Measurements from ENCODE around the gene KCNT2. TPM values are rescaled to one million over a fixed set of nuclear protein-coding genes. Genes with fewer than 3 reads are reported as not detected.

KCNT2 gene
- total and polyA plus RNA-seq, 10 of the 15 experiments (the other 5 are each of a cell fraction or from before 2014, with no cell fraction given) = not detected

DNA sequence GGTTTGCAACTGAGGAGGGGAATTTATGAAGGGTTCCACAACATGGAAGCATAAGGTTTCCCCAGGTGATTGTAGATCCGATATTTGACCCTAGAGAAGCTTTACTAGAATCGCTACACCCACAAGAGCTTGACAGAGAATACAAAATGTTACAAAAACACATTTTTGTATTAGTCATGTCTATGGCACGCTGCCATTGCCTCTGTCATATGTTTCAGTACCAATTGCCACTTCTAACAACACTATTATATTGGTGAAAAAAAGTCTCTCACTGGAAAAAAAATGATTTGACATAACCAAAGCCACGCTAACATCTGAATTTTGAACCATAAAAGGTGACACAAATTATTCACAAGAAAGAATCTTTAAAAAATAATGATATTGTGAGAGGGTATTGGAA lies 214.5 kb downstream of the KCNT2 start:
- no peak for DNase-seq (ENCODE audit: low read depth, low spot score)
- ChIA-PET RAD21 (ENCODE audit: unreplicated experiment) (no interaction called here), CTCF (interaction anchor here (0.6 to 2.8 kb wide), 3 partner anchors 10 to 100 kb away, joined by 3 to 8 read pairs (median 4); no protein-coding TSS in a partner anchor), SMC1A (ENCODE audit: uncharacterized antibody, unreplicated experiment) (interaction anchor here (1.0 kb wide), 1 partner anchor 23 kb away, joined by 3 read pairs; no protein-coding TSS in a partner anchor), POLR2A (no interaction called here)
- Histone ChIP-seq H3K4me3 (no peak overlapping the region), H3K4me1 (ENCODE audit: control insufficient read depth, insufficient read depth, low read length) (no peaks in the 10 kb centered on the region), H2AFZ (ENCODE audit: control insufficient read depth, low read depth, low read length) (no peak overlapping the region), H3K79me2 (ENCODE audit: control insufficient read depth, insufficient read depth, low read length) (no peaks in the 10 kb centered on the region), H3K9ac (ENCODE audit: control insufficient read depth, insufficient read depth, low read length) (no peak overlapping the region), H3K36me3 (ENCODE audit: control insufficient read depth in 2 of 2, insufficient read depth in 2 of 2, low read length in 1 of 2) (no peaks in the 10 kb centered on the region), H3K27me3 (replicated peaks in 1 of 2; ENCODE audit: control insufficient read depth in 2 of 2, insufficient read depth in 2 of 2, low read length in 1 of 2) (no peaks in the 10 kb centered on the region), H4K20me1 (ENCODE audit: control insufficient read depth, insufficient read depth) (no peaks in the 10 kb centered on the region), H3K9me3 (replicated peaks; ENCODE audit: control insufficient read depth, insufficient read depth, low read length) (no peaks in the 10 kb centered on the region), H3K4me2 (ENCODE audit: control insufficient read depth, insufficient read depth) (no peak overlapping the region), H3K27ac (ENCODE audit: control insufficient read depth, insufficient read depth) (no peak overlapping the region)
- BruUV-seq (replicated peaks) = no TSS peak
- in situ Hi-C loops (cut with MboI) (no loop called here), intact Hi-C loops (cut with micrococcal nuclease; ENCODE audit: unreplicated experiment) (no loop called here)
- 12% methylated on average over 4 of the region's 4 CpGs for WGBS (ENCODE audit: insufficient coverage, insufficient replicate concordance, low lambda C conversion rate, missing lambda C conversion rate)
- ATAC-seq = no peak
- no peak for FAIRE-seq
- no peak for TF ChIP-seq CREB1 (IDR thresholded peaks at IDR 0.05; ENCODE audit: low read depth)
- TF ChIP-seq SREBF1 (IDR thresholded peaks at IDR 0.05; ENCODE audit: low read length) = no peak
- no peak for TF ChIP-seq ESRRA (IDR thresholded peaks at IDR 0.05; ENCODE audit: low read length)
- TF ChIP-seq RUNX3 (IDR thresholded peaks at IDR 0.05; ENCODE audit: low read length) = no peak
- no peak for TF ChIP-seq SRF (IDR thresholded peaks at IDR 0.05; ENCODE audit: low read depth in 2 of 2, low read length in 2 of 2)
- TF ChIP-seq, protein P1, sequence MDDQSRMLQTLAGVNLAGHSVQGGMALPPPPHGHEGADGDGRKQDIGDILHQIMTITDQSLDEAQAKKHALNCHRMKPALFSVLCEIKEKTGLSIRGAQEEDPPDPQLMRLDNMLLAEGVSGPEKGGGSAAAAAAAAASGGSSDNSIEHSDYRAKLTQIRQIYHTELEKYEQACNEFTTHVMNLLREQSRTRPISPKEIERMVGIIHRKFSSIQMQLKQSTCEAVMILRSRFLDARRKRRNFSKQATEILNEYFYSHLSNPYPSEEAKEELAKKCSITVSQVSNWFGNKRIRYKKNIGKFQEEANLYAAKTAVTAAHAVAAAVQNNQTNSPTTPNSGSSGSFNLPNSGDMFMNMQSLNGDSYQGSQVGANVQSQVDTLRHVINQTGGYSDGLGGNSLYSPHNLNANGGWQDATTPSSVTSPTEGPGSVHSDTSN (IDR thresholded peaks at IDR 0.05; ENCODE audit: insufficient replicate concordance, low read depth, low read length) = no peak
- TF ChIP-seq, protein P2, sequence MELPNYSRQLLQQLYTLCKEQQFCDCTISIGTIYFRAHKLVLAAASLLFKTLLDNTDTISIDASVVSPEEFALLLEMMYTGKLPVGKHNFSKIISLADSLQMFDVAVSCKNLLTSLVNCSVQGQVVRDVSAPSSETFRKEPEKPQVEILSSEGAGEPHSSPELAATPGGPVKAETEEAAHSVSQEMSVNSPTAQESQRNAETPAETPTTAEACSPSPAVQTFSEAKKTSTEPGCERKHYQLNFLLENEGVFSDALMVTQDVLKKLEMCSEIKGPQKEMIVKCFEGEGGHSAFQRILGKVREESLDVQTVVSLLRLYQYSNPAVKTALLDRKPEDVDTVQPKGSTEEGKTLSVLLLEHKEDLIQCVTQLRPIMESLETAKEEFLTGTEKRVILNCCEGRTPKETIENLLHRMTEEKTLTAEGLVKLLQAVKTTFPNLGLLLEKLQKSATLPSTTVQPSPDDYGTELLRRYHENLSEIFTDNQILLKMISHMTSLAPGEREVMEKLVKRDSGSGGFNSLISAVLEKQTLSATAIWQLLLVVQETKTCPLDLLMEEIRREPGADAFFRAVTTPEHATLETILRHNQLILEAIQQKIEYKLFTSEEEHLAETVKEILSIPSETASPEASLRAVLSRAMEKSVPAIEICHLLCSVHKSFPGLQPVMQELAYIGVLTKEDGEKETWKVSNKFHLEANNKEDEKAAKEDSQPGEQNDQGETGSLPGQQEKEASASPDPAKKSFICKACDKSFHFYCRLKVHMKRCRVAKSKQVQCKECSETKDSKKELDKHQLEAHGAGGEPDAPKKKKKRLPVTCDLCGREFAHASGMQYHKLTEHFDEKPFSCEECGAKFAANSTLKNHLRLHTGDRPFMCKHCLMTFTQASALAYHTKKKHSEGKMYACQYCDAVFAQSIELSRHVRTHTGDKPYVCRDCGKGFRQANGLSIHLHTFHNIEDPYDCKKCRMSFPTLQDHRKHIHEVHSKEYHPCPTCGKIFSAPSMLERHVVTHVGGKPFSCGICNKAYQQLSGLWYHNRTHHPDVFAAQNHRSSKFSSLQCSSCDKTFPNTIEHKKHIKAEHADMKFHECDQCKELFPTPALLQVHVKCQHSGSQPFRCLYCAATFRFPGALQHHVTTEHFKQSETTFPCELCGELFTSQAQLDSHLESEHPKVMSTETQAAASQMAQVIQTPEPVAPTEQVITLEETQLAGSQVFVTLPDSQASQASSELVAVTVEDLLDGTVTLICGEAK (IDR thresholded peaks at IDR 0.05; ENCODE audit: borderline replicate concordance) = no peak
- TF ChIP-seq CEBPZ (IDR thresholded peaks at IDR 0.05; ENCODE audit: low read depth, low read length) = no peak
- no peak for TF ChIP-seq SMARCA5 (IDR thresholded peaks at IDR 0.05)
- no peak for TF ChIP-seq ZSCAN29 (IDR thresholded peaks at IDR 0.05)
- no peak for TF ChIP-seq MEF2B (IDR thresholded peaks at IDR 0.05; ENCODE audit: partially characterized antibody, poor library complexity, severe bottlenecking)
- TF ChIP-seq ZNF384 (IDR thresholded peaks at IDR 0.05; ENCODE audit: borderline replicate concordance, low read depth, low read length) = no peak
- no peak for TF ChIP-seq SP1 (IDR thresholded peaks at IDR 0.05; ENCODE audit: low read depth, low read length)
- TF ChIP-seq, protein P3, sequence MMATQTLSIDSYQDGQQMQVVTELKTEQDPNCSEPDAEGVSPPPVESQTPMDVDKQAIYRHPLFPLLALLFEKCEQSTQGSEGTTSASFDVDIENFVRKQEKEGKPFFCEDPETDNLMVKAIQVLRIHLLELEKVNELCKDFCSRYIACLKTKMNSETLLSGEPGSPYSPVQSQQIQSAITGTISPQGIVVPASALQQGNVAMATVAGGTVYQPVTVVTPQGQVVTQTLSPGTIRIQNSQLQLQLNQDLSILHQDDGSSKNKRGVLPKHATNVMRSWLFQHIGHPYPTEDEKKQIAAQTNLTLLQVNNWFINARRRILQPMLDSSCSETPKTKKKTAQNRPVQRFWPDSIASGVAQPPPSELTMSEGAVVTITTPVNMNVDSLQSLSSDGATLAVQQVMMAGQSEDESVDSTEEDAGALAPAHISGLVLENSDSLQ (IDR thresholded peaks at IDR 0.05) = no peak
- TF ChIP-seq, protein P4, sequence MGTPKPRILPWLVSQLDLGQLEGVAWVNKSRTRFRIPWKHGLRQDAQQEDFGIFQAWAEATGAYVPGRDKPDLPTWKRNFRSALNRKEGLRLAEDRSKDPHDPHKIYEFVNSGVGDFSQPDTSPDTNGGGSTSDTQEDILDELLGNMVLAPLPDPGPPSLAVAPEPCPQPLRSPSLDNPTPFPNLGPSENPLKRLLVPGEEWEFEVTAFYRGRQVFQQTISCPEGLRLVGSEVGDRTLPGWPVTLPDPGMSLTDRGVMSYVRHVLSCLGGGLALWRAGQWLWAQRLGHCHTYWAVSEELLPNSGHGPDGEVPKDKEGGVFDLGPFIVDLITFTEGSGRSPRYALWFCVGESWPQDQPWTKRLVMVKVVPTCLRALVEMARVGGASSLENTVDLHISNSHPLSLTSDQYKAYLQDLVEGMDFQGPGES (IDR thresholded peaks at IDR 0.05) = no peak

Data from GM12878 (cell line).